OCI-LY3 (cell line): Measurements from ENCODE around the gene KCTD14.

Experiments
- H2AFZ ChIP-seq: fragments of 200-600, 300-600 bp; shearing (Covaris generic); 2 replicates; pipeline ENCODE4 v1.6.0; 2014; ENCODE audit warnings: antibody characterized with exemption, low read depth, low read length
- H3K27ac ChIP-seq: fragments of 200-600, 300-600 bp; sonication (generic); 2 replicates; pipeline ENCODE4 v1.5.1; 2014; ENCODE audit warnings: mild to moderate bottlenecking, low read length, moderate library complexity, mixed read lengths
- H3K27me3 ChIP-seq: fragments of 200-600, 300-600 bp; sonication (generic); 2 replicates; pipeline ENCODE4 v1.6.1; 2014; ENCODE audit warnings: low read depth, low read length, mixed read lengths
- H3K36me3 ChIP-seq: fragments of 200-600, 300-600 bp; sonication (generic); replicated peaks from 2 replicates; pipeline ENCODE3; 2014; ENCODE audit warnings: low read depth, low read length, mixed read lengths
- H3K4me1 ChIP-seq: fragments of 300-600, 200-600 bp; sonication (generic); 2 replicates; pipeline ENCODE4 v1.6.1; 2014; ENCODE audit warnings: low read length, mixed read lengths
- H3K4me2 ChIP-seq: fragments of 200-600, 300-600 bp; sonication (generic); 2 replicates; pipeline ENCODE4 v1.6.1; 2014; ENCODE audit warnings: low read length, mixed read lengths
- H3K4me3 ChIP-seq: fragments of 300-600, 200-600 bp; sonication (generic); 2 replicates; pipeline ENCODE4 v1.5.1; 2014; ENCODE audit warnings: antibody characterized with exemption, mild to moderate bottlenecking, low read length, moderate library complexity
- H3K79me2 ChIP-seq: fragments of 300-600, 200-600 bp; shearing (Covaris generic); 2 replicates; pipeline ENCODE4 v1.6.1; 2014; ENCODE audit warnings: mild to moderate bottlenecking, low read length, mixed read lengths
- H3K9ac ChIP-seq: fragments of 300-600, 200-600 bp; shearing (Covaris generic); 2 replicates; pipeline ENCODE4 v1.6.0; 2014; ENCODE audit warnings: mild to moderate bottlenecking, low read length, moderate library complexity
- H3K9me3 ChIP-seq: fragments of 200-600, 300-600 bp; shearing (Covaris generic); 2 replicates; pipeline ENCODE4 v1.6.1; 2014; ENCODE audit warnings: low read length, mixed read lengths; ENCODE audit not compliant: insufficient read depth
- H4K20me1 ChIP-seq: fragments of 200-600, 300-600 bp; sonication (generic); 2 replicates; pipeline ENCODE4 v1.6.1; 2016; ENCODE audit warnings: low read length, mixed read lengths; ENCODE audit not compliant: insufficient read depth
- CTCF ChIP-seq: fragments of 200-600, 300-600 bp; sonication (generic); IDR thresholded peaks from 2 replicates; pipeline ENCODE4 v1.5.1; 2014; ENCODE audit warnings: antibody characterized with exemption, low read length, low read depth
- EZH2phosphoT487 ChIP-seq: fragments of 200-600 bp; shearing (Covaris generic); IDR thresholded peaks from 2 replicates; pipeline ENCODE4 v1.6.1; 2018; ENCODE audit warnings: antibody characterized with exemption, mixed run types, low read depth

KCTD14 gene

DNA sequence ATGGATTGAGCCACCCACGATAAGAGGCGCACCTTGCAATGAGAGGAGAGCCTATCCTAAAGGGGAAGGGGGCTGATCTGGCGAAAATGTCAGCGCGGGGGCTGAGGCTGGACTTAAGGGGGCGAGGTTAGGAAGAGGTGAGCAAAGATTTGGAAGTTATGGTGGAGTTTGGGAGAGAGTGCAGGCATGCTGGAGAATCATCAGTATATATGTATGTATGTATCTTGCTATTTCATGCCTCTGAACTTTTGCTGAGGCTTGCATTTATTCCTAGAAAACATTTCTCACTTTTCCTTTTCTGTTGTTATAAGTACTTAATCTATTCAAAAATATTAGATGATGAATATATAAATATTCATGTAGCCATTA is 23.4 kb upstream of the KCTD14 start:
- H3K27me3 ChIP-seq, result no peaks in the 10 kb centered on the region
- H3K4me1 ChIP-seq, result peaks cover 2% of the 10 kb centered on the region; the same call in 1 of the 2 replicates
- H4K20me1 ChIP-seq, result no peaks in the 10 kb centered on the region
- peak overlapping the region; percentile 93 for H2AFZ ChIP-seq
- no peaks in the 10 kb centered on the region for H3K9me3 ChIP-seq
- TF ChIP-seq EZH2phosphoT487, result no peak
- TF ChIP-seq CTCF, result no peak
- peak overlapping the region; percentile 87 for H3K4me2 ChIP-seq
- H3K4me3 ChIP-seq, result peak overlapping the region; percentile 77
- H3K79me2 ChIP-seq, result no peaks in the 10 kb centered on the region
- H3K36me3 ChIP-seq, result no peaks in the 10 kb centered on the region
- H3K9ac ChIP-seq, result no peak overlapping the region
- no peak overlapping the region for H3K27ac ChIP-seq

DNA sequence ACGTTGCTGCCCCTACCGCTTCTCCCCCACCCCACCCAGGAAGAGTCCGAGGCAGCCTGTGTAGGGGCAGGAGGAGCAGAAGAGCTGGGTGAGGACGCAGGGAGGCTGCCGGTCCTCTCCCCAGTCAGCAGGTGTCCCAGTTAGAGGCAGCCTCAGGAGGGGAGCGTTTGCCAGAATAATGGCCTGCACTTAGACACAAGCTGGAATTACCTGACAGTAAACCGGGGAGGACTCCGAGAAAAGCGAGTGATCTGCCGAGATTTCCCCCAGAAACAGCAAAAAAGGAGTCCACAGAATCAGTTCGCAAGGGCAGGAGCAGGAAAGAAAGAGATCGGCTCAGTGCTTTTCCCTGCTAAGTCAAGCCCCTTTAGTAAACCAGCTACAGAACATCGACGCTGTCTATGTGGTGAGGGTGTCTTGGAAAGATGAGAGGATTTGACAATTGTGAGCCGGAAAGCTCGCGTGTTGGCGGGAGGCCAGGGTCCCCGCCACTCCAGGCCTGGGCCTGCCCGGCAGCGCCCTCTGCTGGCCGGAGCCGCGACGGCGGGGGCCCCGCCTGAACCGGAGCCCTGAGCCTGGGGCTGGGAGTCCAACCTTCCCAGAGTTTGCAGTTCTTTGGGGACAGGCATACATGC is 22.9 kb upstream of the KCTD14 start:
- Histone ChIP-seq H3K4me2 (peak overlapping the region; percentile 87), H3K79me2 (no peaks in the 10 kb centered on the region), H2AFZ (peak overlapping the region; percentile 93), H3K9me3 (no peaks in the 10 kb centered on the region), H3K27ac (no peak overlapping the region), H3K36me3 (no peaks in the 10 kb centered on the region), H3K4me3 (peak overlapping the region; percentile 77), H3K9ac (peak overlapping the region; percentile 64), H3K27me3 (no peaks in the 10 kb centered on the region), H4K20me1 (no peaks in the 10 kb centered on the region), H3K4me1 (peaks cover 2% of the 10 kb centered on the region; the same call in 1 of the 2 replicates)
- TF ChIP-seq EZH2phosphoT487, result no peak
- peak; percentile 99 for TF ChIP-seq CTCF

DNA sequence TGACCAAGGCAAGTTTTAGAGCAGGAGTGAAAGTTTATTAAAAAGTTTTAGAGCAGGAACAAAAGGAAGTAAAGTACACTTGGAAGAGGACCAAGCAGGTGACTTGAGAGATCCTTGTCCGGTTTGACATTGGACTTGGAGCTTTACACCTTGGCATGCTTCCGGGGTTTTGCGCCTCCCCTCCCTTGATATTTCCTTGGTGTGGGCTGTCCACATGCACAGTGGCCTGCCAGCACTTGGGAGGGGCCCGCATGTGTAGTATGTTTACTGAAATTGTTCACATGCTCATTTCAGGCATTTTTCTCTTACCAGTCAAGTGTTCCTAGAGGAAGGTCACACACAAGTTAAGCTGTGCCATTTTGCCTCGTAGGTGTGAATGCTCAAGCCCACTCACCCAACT is 21.6 kb upstream of the KCTD14 start:
- H3K36me3 ChIP-seq, result no peaks in the 10 kb centered on the region

More for the DNA sequence above, 21.6 kb upstream of the KCTD14 start:
- no peaks in the 10 kb centered on the region for H4K20me1 ChIP-seq
- no peak overlapping the region for H3K4me2 ChIP-seq
- H3K27ac ChIP-seq, result no peak overlapping the region
- peaks cover 6% of the 10 kb centered on the region; the same call in 1 of the 2 replicates for H3K4me1 ChIP-seq
- no peaks in the 10 kb centered on the region for H3K79me2 ChIP-seq
- no peak overlapping the region for H3K9ac ChIP-seq
- no peak for TF ChIP-seq EZH2phosphoT487
- TF ChIP-seq CTCF, result no peak
- no peak overlapping the region for H3K4me3 ChIP-seq
- H3K9me3 ChIP-seq, result no peaks in the 10 kb centered on the region
- no peaks in the 10 kb centered on the region for H3K27me3 ChIP-seq
- no peak overlapping the region for H2AFZ ChIP-seq
